Amniotic epithelial cell (primary cell): ENCODE measurements around the gene NUDT10.
"Not testable (repeated sequence)": the region's sequence is repeated elsewhere in the genome, so short reads cannot be mapped to it uniquely, and the experiment has no call there.

Experiments
- DNase-seq: peaks from one replicate; pipeline ENCODE4 v3.0.0-alpha.2; 2010; ENCODE audit warnings: low read depth

The NUDT10 gene

DNA sequence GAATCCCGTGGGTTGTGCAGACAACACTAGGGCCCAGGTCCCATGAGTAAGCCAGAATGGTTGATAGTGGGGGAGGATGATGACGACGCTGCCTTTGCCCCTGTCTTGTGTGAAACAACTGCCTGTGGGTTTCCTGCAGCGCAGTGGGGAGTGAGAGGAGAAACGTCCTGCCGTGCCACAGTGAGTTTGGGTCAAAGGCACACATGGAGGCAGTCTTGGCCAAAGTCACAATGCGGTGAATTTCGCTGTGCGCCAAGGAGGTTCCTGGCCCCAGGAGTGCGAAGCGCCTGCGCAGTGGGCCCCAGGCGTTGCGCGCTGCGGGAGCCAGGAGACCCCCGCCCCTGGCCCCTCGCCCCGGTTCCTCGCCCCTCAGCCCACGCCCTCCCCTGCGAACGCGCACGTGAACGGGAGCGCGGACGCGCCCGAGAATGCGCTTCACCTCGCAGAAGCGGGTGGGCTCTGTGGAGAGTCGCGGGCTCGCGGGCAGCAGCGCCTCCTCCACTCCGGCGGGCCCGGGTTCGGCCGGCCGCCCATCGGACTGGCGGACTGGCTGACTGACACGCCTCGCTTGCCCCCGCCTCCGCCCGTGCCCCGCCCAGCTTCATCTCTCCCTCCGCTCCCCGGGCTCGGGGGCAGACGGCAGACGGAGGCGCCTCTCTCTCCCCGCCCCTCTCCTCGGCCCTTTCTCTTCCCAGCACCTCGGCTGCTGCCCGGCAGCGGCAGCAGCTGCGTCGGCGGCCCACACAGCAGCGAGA, at the start of gene NUDT10:
TSS of gene NUDT10 (plus strand) at position 635 of the 755 bp plus-strand sequence. CDS start 144 bp downstream, outside the sequence.
- DNase-seq, result peak; percentile 24

GRCh38 chrX:51292421-51292820, 40.2 kb upstream of the NUDT10 start:
- no peak for DNase-seq

- DNase-seq, result no peak
Observed at GRCh38 chrX:51296138-51296537, 36.5 kb upstream of the NUDT10 start.

GRCh38 chrX:51316271-51316670, 16.4 kb upstream of the NUDT10 start:
- DNase-seq, result no peak

DNA sequence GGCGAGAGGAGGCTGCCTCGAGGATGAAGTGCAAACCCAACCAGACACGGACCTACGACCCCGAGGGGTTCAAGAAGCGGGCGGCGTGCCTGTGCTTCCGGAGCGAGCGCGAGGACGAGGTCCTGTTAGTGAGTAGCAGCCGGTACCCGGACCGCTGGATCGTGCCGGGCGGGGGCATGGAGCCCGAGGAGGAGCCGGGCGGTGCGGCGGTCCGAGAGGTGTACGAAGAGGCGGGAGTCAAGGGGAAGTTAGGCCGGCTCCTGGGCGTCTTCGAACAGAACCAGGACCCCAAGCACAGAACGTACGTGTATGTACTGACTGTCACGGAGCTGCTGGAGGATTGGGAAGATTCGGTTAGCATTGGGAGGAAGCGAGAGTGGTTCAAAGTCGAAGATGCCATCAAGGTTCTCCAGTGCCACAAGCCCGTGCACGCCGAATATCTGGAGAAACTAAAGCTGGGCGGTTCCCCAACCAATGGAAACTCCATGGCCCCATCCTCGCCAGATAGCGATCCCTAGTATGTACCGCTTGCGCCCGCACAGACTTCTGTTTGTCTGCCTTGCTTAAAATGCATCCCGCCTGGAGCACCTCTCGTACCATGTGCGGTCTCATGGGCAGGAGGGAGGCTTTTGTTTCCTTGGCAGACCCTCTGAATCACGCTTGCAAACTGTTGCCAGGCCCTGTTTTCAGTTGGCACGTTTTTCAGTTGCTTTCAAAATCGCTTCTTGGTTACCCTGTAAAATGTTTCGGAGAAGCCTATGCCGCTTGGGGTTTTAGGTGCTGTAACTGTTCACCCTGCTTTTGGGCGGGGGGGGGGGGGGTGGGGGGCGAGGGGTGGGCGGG, 542 bp downstream of the NUDT10 start:
- DNase-seq, result not testable (repeated sequence)

GRCh38 chrX:51334276-51334675, 1.7 kb downstream of the NUDT10 start:
- DNase-seq, result peak; percentile 5

- DNase-seq, result peak; percentile 22
Observed at GRCh38 chrX:51336584-51336983, 4.0 kb downstream of the NUDT10 start.

- no peak for DNase-seq
Observed at GRCh38 chrX:51361251-51361650, 28.6 kb downstream of the NUDT10 start.

DNA sequence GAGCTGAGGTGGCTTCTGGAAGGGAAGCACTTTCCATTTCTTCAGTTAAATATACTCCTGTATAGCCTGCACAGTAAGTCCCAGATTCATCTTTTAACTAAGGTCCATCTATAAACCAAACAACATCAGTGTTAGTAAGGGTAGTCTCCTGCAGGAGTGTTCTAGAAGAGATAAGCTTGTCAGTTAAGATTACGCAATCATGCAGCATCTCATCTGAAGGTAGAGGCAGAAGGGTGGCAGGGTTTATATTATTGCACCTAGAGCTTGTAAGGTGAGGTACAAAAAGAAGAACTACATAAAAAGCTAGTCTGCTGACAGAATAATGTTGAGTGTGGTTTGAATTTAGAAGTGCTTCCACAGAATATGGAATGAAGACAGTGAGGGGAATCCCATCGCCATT, 44.0 kb downstream of the NUDT10 start:
- no peak for DNase-seq
